Mononuclear cell (primary cell): ENCODE data around the gene PLCL1. TPM values are rescaled to one million over a fixed set of nuclear protein-coding genes. Genes with fewer than 3 reads are reported as not detected.

Experiments used
- H3K27me3 ChIP-seq: 2 replicates; pipeline ENCODE4 v1.6.0; 2011; ENCODE audit warnings: low read length, control low read depth; ENCODE audit not compliant: insufficient read depth
- H3K4me1 ChIP-seq: 2 replicates; pipeline ENCODE4 v1.5.1; 2011; ENCODE audit warnings: mild to moderate bottlenecking, low read length, control low read depth; ENCODE audit not compliant: insufficient read depth
- H3K4me3 ChIP-seq: 2 replicates; pipeline ENCODE4 v1.5.1; 2011; ENCODE audit warnings: mild to moderate bottlenecking, low read length, moderate library complexity
- H3K9me3 ChIP-seq: 2 replicates; pipeline ENCODE4 v1.5.1; 2011; ENCODE audit warnings: low read depth, mild to moderate bottlenecking, control low read depth, low read length
- total RNA-seq: library from RNA; depleted of rRNA; stranded (reverse); fragments of >200 nt; gene quantifications from one replicate; pipeline ENCODE4 v1.2.3, GENCODE V29; 2012

The PLCL1 gene
- total RNA-seq, 1 donor: 23.4 TPM

DNA sequence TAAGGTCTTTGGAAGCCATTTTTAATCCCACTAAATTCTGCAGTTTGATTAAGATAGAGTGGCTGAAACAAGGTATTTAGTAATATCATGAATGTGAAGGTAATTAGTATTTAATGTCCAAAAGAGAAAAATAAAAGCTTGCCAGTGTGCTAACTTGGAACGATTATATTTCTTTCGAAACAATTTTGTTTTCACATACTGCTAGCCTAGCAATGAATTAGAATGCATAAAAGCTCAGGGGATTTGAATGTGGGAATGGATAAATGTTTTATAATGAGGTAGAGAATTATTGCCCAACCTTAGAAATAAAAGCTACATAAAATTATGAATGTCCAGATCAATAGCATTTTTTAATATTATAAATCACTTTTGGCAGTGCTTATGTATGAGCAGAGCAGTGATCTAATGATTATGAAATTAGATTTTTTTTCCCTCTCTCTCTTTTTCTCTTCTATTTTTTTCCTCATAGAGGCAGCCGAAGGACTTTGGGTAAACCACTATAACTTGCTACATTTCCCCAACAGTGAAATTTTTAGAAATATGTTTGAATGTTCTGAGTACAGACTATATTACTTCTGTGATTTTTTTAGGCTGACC, 75.5 kb downstream of the PLCL1 start:
- Histone ChIP-seq H3K27me3 (no peaks in the 10 kb centered on the region), H3K9me3 (no peaks in the 10 kb centered on the region), H3K4me1 (no peaks in the 10 kb centered on the region), H3K4me3 (no peak overlapping the region)

DNA sequence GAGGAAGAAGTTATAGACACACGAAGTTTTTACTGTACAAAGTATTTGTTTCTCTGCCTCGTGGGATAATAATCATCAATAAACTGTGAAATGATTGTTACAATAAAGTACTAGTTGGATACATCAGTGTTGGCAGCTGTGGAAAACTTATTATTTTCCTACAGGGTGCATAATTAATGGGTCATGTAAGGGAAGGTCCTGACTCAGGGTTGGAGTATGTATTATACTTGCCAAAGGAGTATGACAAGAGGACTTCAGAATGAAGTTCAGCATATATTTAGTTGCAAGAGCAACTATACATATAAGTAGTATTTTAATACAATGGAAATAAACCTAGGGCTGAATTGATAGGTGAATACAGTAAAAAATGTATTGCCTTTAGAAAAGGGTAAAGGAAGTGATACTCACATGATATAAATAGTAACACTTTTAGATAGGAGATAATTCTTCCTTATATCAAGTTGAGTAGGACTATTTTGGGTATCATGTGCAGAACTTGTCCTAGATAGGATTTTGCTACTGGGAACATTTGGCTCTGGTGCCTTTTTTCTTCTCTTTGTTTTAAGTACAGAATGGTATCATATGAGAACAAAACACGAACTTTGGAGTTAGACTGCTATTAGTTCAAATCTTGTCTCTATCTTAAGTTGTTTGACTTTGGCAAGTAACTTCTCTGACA, 79.1 kb downstream of the PLCL1 start:
- no peaks in the 10 kb centered on the region for H3K27me3 ChIP-seq
- H3K4me3 ChIP-seq: no peak overlapping the region
- no peaks in the 10 kb centered on the region for H3K4me1 ChIP-seq
- no peaks in the 10 kb centered on the region for H3K9me3 ChIP-seq

DNA sequence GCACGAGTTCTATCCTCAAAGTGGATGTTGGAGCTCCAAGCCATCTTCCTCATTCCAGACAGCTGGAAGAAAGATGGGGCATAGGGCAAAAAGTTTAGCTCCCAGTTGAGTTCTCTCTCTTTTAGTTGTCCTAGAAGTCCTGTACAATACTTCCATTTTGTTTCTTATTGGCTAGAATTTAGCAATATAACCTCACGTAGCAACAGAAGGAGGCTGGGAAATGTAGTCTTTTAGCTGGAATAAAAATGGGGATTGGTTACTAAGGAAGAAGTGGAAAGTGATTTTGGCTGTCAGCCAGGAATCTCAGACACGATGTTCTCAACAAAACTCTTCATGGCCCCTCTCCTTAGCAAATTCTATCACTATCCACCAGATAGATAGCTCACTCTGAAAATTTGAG, 79.9 kb downstream of the PLCL1 start:
- Histone ChIP-seq H3K4me1 (no peaks in the 10 kb centered on the region), H3K9me3 (no peaks in the 10 kb centered on the region), H3K27me3 (no peaks in the 10 kb centered on the region), H3K4me3 (no peak overlapping the region)

DNA sequence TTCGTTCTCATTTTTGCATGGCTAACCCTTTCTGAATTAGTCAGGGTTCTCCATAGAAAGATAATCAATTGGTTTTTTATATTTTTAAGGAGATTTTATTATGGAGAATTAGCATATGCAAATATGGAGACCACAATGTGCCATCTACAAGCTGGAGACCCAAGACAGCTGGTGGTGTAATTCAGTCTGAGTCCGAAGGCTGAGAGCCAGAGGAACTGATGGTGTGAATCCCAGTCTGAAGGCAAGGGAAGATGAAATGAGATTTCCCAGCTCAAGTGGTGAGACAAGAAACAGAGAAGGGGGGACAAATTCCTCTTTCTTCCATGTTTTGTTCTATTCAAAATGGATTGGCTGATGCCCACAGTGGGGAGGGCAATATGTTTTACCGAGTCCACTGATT, 80.7 kb downstream of the PLCL1 start:
- H3K4me3 ChIP-seq: no peak overlapping the region
- H3K27me3 ChIP-seq: no peaks in the 10 kb centered on the region
- H3K9me3 ChIP-seq: no peaks in the 10 kb centered on the region

DNA sequence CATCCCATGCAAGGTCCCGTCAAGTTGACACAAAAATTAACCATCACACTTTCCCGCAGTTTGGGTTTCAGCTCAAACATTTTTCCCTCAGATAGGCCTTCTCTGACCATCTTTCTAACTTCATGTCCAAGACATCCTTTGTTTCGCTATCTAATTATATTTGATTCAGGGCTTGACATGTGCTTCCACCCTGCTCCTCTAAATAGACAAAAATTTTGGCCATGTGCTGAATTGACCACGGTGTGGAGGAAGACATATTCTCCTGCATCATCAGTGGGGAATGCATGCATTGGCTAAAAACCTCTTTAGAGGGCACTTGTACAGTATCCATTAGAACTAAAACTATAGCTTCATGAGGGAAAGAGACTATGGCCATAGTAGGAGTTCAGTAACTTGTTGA, 81.2 kb downstream of the PLCL1 start:
- no peaks in the 10 kb centered on the region for H3K9me3 ChIP-seq
- H3K4me3 ChIP-seq: no peak overlapping the region
- no peaks in the 10 kb centered on the region for H3K27me3 ChIP-seq
- H3K4me1 ChIP-seq: peaks cover 7% of the 10 kb centered on the region

More for the DNA sequence above, 80.7 kb downstream of the PLCL1 start:
- peaks cover 5% of the 10 kb centered on the region for H3K4me1 ChIP-seq

DNA sequence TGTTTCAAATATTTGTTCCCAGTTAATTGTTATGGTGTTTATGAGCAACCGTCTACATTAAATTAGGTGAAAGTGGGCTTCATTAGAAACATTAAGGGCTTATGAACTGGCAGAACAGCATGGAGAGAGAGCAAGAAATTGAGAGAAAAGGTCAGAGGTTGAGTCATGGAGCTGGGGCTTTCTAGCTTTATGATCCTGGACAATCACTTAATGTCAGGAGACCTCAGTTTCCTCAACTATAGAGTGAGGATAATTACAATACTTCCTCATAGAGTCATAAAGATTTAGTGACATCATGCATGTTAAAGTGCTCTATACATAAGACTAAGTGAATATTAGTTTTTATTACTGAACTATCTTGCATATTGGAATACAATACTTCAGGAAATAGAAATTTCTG, 83.9 kb downstream of the PLCL1 start:
- Histone ChIP-seq H3K9me3 (no peaks in the 10 kb centered on the region), H3K4me1 (peaks cover 12% of the 10 kb centered on the region), H3K27me3 (no peaks in the 10 kb centered on the region), H3K4me3 (no peak overlapping the region)

DNA sequence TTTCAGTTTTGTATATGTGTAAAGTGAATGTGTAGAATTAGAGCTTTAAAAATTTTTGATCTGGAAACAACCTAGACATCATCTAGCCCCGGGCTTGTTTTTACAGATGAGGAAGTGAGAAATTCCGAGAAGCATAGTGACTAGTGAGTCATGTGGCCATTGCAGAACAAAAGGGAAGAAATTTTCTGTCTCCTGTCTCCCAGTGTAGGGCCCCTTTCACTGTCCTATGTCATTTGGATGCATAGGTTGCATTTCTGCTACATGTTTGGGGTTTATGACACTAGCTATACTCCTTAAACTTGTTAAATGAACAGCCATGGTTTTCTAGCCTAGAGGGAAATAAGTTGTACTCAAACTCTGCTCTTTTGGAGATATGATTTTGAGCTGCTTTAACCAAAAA, 84.6 kb downstream of the PLCL1 start:
- H3K4me3 ChIP-seq: no peak overlapping the region
- H3K4me1 ChIP-seq: peaks cover 12% of the 10 kb centered on the region
- H3K27me3 ChIP-seq: no peaks in the 10 kb centered on the region
- H3K9me3 ChIP-seq: no peaks in the 10 kb centered on the region

DNA sequence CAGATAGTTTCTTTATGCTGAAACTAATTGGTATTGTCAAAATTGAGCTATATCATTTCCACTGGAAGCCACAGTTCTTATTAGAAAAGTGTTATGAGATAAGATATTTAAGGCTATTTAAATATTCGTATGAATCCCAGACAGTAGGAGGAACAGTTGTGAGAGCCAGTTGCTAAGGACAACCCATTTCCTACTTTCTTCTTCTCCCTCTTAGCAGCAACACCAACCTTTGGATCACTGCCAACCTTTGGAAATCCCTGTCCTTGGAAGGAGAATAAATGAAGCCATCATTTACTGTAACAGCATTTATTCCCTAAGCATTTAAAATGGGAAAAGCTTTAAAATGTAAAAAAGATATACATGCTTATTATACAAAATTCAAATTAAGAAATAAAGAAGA, 85.8 kb downstream of the PLCL1 start:
- no peaks in the 10 kb centered on the region for H3K9me3 ChIP-seq
- H3K4me3 ChIP-seq: no peak overlapping the region
- no peaks in the 10 kb centered on the region for H3K27me3 ChIP-seq
- peaks cover 18% of the 10 kb centered on the region for H3K4me1 ChIP-seq

DNA sequence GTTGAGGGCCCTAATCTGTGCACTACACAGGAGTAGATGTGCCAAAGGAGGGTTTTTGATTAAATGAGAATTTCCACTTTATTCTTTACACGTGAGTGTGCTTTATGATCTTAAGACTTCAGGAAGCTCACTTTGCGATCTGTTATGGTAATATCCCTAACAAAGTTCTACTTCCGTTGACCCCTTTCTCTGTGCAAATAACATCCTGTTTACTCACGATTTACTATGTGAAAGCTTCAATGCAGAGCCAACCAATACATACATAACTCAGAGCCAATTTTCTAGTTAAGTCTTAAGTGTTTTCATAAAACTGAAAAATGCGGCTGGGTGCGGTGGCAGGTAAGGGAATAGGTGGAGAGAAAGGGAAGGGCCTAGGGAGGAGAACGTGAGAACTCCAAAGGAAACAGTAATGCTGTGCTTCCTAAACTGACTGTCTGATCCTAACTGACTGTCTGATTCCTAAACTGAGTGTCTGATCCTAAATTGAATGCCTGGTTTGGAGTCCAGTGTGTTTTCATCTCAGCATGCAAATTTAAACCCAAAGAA, 87.6 kb downstream of the PLCL1 start:
- peaks cover 18% of the 10 kb centered on the region for H3K4me1 ChIP-seq

DNA sequence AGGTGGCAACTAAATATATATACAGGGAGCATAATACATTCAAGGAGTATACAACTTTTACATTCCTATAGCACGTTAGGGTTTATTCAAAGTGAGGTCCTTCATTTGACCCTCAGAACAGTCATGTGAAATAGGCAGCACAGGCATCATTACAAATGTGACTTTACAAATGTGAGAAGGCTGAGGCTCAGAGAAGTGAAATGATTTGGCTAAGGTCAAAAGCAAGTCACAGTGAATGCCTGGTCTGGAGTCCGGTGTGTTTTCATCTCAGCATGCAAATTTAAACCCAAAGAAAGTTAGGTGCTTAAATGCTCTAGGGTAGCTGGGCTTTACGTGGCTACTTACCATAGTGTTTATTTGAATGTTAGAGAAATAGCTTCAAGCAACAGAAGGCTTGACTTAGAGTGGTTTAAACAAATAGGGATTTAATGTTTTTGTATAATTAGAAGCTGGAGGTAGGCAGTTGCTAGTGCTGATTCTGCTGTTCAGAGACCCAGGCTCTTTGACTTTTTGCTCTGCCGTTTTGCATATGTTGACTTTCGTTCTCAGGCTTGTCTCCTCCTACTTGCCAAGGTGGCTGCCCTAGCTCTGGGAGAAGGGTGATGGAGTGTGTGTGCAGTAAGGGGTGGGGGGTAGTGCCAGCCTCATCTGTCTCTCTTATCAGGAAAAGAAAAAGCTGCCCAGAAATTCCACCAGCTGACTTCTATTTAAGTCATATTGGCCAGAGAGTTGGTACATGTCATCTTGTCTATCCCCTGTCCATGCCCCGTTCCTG, 89.2 kb downstream of the PLCL1 start:
- no peak overlapping the region for H3K4me3 ChIP-seq
- H3K9me3 ChIP-seq: no peaks in the 10 kb centered on the region
- no peaks in the 10 kb centered on the region for H3K27me3 ChIP-seq
- H3K4me1 ChIP-seq: peaks cover 18% of the 10 kb centered on the region

More for the DNA sequence above, 87.6 kb downstream of the PLCL1 start:
- Histone ChIP-seq H3K27me3 (no peaks in the 10 kb centered on the region), H3K9me3 (no peaks in the 10 kb centered on the region), H3K4me3 (no peak overlapping the region)

DNA sequence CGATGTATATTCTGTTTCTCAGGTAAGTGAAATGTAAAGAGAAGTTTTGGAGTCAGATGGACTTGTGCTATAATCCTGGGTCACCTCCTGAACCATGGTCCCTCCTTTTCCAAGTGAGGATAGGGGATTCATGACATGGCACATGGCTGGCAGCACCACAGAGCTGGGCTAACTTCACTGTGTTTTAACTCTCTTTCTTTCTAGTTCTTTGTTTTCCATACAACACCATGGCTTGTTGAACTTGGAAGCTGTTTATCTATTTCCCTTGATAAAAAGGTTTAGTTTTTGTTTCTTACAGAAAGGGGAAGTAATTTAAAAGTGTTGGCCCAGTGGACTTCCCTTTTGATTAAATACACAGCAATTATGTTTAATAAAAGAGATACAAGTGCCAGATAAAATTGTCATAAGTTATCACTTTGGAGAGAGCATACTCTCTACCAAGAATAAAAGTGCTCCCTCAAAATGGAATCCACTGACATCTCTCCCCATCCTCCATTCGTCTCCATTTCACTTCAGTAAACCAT, 90.4 kb downstream of the PLCL1 start:
- Histone ChIP-seq H3K4me1 (peaks cover 16% of the 10 kb centered on the region), H3K9me3 (no peaks in the 10 kb centered on the region), H3K4me3 (no peak overlapping the region)

DNA sequence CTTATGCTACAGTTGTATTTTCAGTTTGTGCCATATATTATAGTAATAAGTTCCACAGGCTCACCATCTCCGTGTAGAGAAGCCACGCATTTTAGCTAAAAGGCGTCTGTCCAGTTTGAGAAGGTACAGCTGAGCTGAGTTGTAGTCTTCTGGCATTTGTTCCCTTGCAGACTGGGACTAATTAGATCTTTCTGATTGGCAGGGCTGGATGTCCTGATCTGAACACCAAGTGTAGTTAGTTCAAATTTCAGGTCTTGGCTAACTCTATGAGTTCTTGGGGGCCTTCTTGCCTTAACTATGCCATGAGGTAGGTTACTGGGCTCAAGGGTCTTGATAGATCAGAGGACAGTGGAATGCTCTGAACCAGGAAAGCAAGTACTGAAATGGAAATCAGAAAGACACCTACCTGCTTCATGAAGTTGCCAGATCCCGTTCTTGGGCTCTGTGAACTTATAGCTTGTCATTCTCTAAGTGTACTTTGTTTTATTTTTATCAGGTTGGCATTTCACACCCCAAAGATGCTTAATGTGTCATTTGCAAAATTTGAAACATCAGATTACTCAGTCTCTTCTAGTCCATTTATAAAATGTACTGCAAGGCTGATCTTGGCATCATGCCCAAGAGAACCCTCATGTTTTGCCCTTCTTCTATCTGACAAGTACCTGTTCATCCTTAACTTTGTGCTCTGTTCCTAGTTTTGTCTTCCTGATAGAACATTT, 93.7 kb downstream of the PLCL1 start:
- Histone ChIP-seq H3K9me3 (no peaks in the 10 kb centered on the region), H3K4me3 (no peak overlapping the region), H3K27me3 (peaks cover 4% of the 10 kb centered on the region), H3K4me1 (peaks cover 6% of the 10 kb centered on the region)

More for the DNA sequence above, 90.4 kb downstream of the PLCL1 start:
- no peaks in the 10 kb centered on the region for H3K27me3 ChIP-seq

DNA sequence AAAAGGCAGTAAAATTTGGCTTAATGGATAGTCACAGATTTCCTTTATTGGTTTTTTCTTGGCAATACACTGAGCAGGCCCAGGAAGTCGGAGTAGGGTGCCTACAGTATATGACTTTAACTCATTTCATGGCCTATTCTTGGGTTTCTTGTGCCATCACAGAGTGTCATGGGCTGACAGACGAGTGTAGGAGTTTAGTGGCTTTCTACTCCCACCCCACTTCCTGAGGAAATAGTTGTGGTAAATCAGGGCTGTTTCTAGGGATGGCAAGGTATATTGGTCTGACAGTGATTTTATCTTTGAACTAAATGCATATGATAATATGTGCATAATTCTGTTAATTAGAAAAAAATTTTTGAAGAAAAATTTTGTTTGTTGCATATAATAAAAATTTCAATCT, 100.1 kb downstream of the PLCL1 start:
- H3K27me3 ChIP-seq: peaks cover 10% of the 10 kb centered on the region
- peaks cover 3% of the 10 kb centered on the region for H3K4me1 ChIP-seq
- no peak overlapping the region for H3K4me3 ChIP-seq
- no peaks in the 10 kb centered on the region for H3K9me3 ChIP-seq

DNA sequence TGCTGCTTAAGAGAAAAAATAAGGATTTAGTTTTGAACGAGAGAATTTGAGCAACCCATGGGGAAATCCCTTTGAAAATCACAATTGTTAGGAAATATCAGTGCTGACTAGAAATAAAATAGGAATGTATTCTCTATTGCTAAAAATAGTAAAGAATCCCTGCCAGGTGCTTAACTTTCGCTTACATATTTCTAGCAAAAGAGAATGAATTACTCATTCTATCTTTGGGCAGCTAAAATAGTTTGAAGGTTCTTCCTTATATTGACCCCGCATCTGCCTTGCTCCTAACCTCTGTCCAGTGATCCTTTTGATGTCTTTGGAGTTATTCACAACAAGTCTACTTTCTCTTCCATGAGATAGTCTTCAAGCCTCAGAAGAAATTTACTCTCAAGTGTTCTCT, 103.8 kb downstream of the PLCL1 start:
- Histone ChIP-seq H3K4me1 (peaks cover 3% of the 10 kb centered on the region), H3K4me3 (no peak overlapping the region), H3K9me3 (no peaks in the 10 kb centered on the region), H3K27me3 (peaks cover 6% of the 10 kb centered on the region)
